Upper lobe of right lung (tissue), 1 donor: ENCODE measurements around the gene DPYD. TPM values are rescaled to one million over a fixed set of nuclear protein-coding genes. Genes with fewer than 3 reads are reported as not detected.

Experiments
- ATAC-seq: fragments of 200-7000 bp; cut with Tn5 transposase; one replicate; pipeline ENCODE4 v1.9.1; 2020; ENCODE audit warnings: mild to moderate bottlenecking, moderate library complexity
- DNase-seq: peaks from one replicate; pipeline ENCODE4 v3.0.0-alpha.2; 2020
- H3K27ac ChIP-seq: fragments of 200-600 bp; one replicate; pipeline ENCODE4 v1.8.0; 2022
- H3K27me3 ChIP-seq: fragments of 200-600 bp; one replicate; pipeline ENCODE4 v1.8.0; 2022; ENCODE audit warnings: mild to moderate bottlenecking
- H3K36me3 ChIP-seq: fragments of 200-600 bp; one replicate; pipeline ENCODE4 v1.8.0; 2022
- H3K4me1 ChIP-seq: fragments of 200-600 bp; one replicate; pipeline ENCODE4 v1.8.0; 2022
- H3K4me3 ChIP-seq: fragments of 200-600 bp; one replicate; pipeline ENCODE4 v1.8.0; 2022; ENCODE audit warnings: mild to moderate bottlenecking
- H3K9me3 ChIP-seq: fragments of 200-600 bp; one replicate; pipeline ENCODE4 v1.8.0; 2022
- intact Hi-C: fragments of 100-400 bp; cut with DNase I; formaldehyde crosslinking; loops from one replicate; pipeline ENCODE4 v1.11.0; 2022
- total RNA-seq: library from RNA; stranded (reverse); fragmentation: NEBNext Ultra II Directional; extraction: Animal tissue kit (Norgen Biotek cat#: 25700); gene quantifications from one replicate; pipeline ENCODE4 v1.2.1, GENCODE V29; 2021
- TF ChIP-seq, protein P1 (sequence below): fragments of 200-600 bp; IDR thresholded peaks from one replicate; pipeline ENCODE4 v1.8.0; 2022; ENCODE audit warnings: antibody characterized with exemption
- donor health status: DM: no; HTN: yes; CAD: no; lungs with severe emphysema.

Gene DPYD
- total RNA-seq, 1 donor from 2014 or later: 82.7 TPM

GRCh38 chr1:97093741-97094140 lies 827.1 kb downstream of the DPYD start:
- Histone ChIP-seq H3K27me3 (no peaks in the 10 kb centered on the region), H3K36me3 (peaks cover 16% of the 10 kb centered on the region), H3K4me1 (no peaks in the 10 kb centered on the region), H3K4me3 (no peak overlapping the region), H3K27ac (no peak overlapping the region), H3K9me3 (no peaks in the 10 kb centered on the region)
- no peak for ATAC-seq
- no peak for DNase-seq
- intact Hi-C loops: no loop called here
- TF ChIP-seq, protein P1, sequence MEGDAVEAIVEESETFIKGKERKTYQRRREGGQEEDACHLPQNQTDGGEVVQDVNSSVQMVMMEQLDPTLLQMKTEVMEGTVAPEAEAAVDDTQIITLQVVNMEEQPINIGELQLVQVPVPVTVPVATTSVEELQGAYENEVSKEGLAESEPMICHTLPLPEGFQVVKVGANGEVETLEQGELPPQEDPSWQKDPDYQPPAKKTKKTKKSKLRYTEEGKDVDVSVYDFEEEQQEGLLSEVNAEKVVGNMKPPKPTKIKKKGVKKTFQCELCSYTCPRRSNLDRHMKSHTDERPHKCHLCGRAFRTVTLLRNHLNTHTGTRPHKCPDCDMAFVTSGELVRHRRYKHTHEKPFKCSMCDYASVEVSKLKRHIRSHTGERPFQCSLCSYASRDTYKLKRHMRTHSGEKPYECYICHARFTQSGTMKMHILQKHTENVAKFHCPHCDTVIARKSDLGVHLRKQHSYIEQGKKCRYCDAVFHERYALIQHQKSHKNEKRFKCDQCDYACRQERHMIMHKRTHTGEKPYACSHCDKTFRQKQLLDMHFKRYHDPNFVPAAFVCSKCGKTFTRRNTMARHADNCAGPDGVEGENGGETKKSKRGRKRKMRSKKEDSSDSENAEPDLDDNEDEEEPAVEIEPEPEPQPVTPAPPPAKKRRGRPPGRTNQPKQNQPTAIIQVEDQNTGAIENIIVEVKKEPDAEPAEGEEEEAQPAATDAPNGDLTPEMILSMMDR: no peak

DNA sequence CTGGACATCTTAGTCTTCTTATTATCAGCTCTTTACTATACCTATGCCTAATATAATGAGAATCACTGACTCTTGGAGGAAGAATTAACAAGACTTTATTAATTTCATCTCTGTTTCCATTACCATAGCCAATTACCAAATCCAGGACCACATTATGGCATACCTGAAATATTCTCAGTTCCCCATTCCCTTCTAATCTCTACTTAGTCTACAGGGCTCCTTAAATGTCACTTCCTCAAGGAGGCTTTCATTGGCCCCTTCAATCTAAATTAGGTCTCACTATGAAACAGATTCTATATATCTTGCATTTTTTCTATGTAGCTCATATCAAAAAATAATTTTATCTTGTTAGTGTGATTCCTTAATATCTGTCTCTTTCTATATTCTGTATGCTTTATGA lies 828.0 kb downstream of the DPYD start:
- ATAC-seq (no peak), DNase-seq (no peak)
- TF ChIP-seq, protein P1: no peak
- intact Hi-C loops: no loop called here
- Histone ChIP-seq H3K9me3 (no peaks in the 10 kb centered on the region), H3K27me3 (no peaks in the 10 kb centered on the region), H3K4me3 (no peak overlapping the region), H3K27ac (no peak overlapping the region), H3K4me1 (no peaks in the 10 kb centered on the region), H3K36me3 (peaks cover 10% of the 10 kb centered on the region)

DNA sequence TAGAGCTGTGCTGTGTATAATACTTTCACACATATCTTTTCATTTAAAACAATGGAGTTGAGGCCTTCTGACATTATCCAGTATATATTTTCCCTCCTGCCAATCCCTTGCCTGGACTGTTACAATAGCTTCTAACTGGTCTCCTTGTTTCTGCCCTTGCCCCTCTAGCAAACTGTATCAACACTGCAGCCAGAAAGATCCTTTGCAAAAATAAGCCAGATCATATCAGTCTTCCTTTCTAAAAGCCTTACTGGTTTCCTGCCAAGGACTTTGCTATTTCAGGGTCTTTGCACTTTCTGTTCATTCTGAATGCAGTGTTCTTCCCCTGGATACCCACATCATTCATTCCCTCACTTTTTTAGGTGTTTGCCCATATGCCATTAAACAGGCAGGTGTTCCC lies 829.2 kb downstream of the DPYD start:
- Histone ChIP-seq H3K27me3 (no peaks in the 10 kb centered on the region), H3K9me3 (no peaks in the 10 kb centered on the region), H3K4me3 (no peak overlapping the region), H3K27ac (no peak overlapping the region), H3K4me1 (no peaks in the 10 kb centered on the region), H3K36me3 (no peaks in the 10 kb centered on the region)
- no peak for ATAC-seq
- DNase-seq: no peak
- TF ChIP-seq, protein P1: no peak
- intact Hi-C loops: no loop called here

- Histone ChIP-seq H3K27me3 (no peaks in the 10 kb centered on the region), H3K9me3 (no peaks in the 10 kb centered on the region), H3K4me1 (no peaks in the 10 kb centered on the region), H3K4me3 (no peak overlapping the region), H3K36me3 (no peaks in the 10 kb centered on the region), H3K27ac (no peak overlapping the region)
- ATAC-seq: no peak
- TF ChIP-seq, protein P1: no peak
- intact Hi-C loops: no loop called here
- no peak for DNase-seq
Observed at GRCh38 chr1:97091263-97091662, 829.6 kb downstream of the DPYD start.

DNA sequence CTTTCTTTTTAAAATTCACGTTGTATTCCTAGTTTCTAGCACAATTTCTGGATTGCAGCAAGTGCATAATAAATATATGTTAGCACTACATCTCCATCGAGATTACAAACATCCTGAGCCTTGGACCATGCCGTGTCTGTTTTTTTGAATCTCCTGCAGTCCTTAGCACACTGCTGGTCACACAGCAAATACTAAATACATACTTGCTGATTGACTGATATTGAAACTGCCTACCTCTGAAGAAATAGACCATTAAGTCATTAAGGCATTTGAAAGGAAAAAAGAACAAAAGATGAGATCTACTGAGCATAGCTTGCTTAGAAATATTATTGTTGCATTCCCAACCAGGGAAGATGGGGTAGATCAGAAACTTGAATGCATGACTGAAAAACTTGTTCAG lies 830.1 kb downstream of the DPYD start:
- no peak for DNase-seq
- Histone ChIP-seq H3K9me3 (no peaks in the 10 kb centered on the region), H3K4me3 (no peak overlapping the region), H3K27ac (no peak overlapping the region), H3K36me3 (no peaks in the 10 kb centered on the region), H3K27me3 (no peaks in the 10 kb centered on the region), H3K4me1 (no peaks in the 10 kb centered on the region)
- TF ChIP-seq, protein P1: no peak
- no peak for ATAC-seq
- intact Hi-C loops: no loop called here

- DNase-seq: no peak
Observed at GRCh38 chr1:97089173-97089572, 831.7 kb downstream of the DPYD start.

More at GRCh38 chr1:97089173-97089572, 831.7 kb downstream of the DPYD start:
- Histone ChIP-seq H3K27ac (no peak overlapping the region), H3K4me1 (no peaks in the 10 kb centered on the region), H3K36me3 (no peaks in the 10 kb centered on the region), H3K9me3 (no peaks in the 10 kb centered on the region), H3K27me3 (no peaks in the 10 kb centered on the region), H3K4me3 (no peak overlapping the region)
- TF ChIP-seq, protein P1: no peak
- intact Hi-C loops: no loop called here
- ATAC-seq: no peak
